Islet precursor cell (in vitro differentiated cells): ENCODE results near the gene C3orf20.
"Not testable (repeated sequence)": the region's sequence is repeated elsewhere in the genome, so short reads cannot be mapped to it uniquely, and the experiment has no call there.

ENCODE experiments used
- DNase-seq: peaks from one replicate; pipeline ENCODE4 v3.0.0-alpha.2; 2018

C3orf20 gene

GRCh38 chr3:14651440-14652251 is 23.3 kb upstream of the C3orf20 start, which contains the start of gene CCDC174:
Gene CCDC174 (plus strand): TSS chr3:14651762. CDS start chr3:14651837, 75 bp downstream.
- peak; percentile 98 for DNase-seq

GRCh38 chr3:14652360-14652907 is 22.5 kb upstream of the C3orf20 start:
- not testable (repeated sequence) for DNase-seq

DNA sequence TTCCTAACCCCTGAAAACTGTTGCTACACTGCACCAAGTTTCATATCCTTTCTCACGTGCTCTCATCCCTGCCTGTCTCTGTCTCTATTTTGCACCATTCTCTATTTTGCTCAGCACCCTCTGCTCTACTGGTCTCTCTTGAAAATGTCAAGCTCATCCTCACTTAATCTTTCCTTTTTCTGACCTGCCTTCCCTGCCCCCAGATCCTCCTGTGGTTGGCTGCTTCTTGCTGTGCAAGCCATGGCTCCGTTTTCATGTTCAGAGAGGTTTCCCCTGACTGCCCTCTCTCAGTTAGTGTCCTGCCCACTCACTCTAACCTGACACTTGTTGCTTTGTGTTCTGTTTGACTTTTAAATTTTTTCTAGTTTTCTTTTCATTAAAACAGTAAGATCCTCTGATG is 17.4 kb upstream of the C3orf20 start:
- no peak for DNase-seq

DNA sequence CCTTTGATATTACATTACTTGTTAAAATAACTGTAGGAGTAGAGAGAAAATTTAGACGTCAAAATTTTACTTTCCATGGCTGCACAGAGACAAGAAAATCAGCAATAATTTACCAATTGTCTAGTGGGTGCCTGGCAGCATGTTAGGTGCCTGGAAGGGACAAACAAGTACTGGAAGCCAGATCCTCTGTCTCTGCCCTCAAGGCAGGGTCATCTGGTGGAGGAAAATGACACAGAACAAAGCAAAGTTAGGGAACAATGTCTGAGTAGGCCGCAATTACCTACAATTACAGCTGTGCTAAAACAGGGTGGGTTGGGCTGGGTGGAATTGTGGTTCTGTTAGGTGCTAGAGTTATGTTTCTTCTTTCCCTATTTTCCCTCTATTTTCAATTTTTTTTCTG is 16.0 kb upstream of the C3orf20 start:
- peak; percentile 86 for DNase-seq

GRCh38 chr3:14660942-14661341 is 14.0 kb upstream of the C3orf20 start:
- no peak for DNase-seq

- DNase-seq: no peak
Observed at GRCh38 chr3:14663396-14664135, 11.4 kb upstream of the C3orf20 start.

GRCh38 chr3:14664170-14664569 is 10.8 kb upstream of the C3orf20 start:
- no peak for DNase-seq

- no peak for DNase-seq
Observed at GRCh38 chr3:14672588-14672987, 2.4 kb upstream of the C3orf20 start.

- no peak for DNase-seq
Observed at GRCh38 chr3:14676881-14677280, 1.9 kb downstream of the C3orf20 start.

- DNase-seq: no peak
Observed at GRCh38 chr3:14678015-14678503, 3.1 kb downstream of the C3orf20 start.

- no peak for DNase-seq
Observed at GRCh38 chr3:14680115-14680514, 5.2 kb downstream of the C3orf20 start.

DNA sequence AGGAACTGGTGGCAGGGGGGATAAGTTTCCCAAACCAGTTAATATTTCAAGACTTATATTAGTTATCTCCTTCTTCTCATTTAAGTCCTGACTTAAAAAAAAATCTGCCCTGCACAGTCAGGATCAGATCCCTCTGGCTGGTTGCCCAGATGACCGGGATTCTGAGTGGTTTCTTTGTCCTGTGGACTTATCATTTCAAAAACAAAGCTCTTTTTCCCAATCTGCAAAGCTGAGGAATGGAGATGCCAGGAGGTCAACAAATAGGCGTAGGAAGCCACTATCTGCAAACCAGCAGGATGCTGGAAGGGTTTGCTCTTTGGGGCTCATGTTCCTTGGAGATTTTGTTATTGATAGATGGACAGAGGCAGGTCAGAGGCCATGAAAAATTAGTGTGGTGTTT is 5.8 kb downstream of the C3orf20 start:
- no peak for DNase-seq

- DNase-seq: no peak
Observed at GRCh38 chr3:14684447-14684846, 9.5 kb downstream of the C3orf20 start.

GRCh38 chr3:14685179-14685578 is 10.2 kb downstream of the C3orf20 start:
- no peak for DNase-seq

DNA sequence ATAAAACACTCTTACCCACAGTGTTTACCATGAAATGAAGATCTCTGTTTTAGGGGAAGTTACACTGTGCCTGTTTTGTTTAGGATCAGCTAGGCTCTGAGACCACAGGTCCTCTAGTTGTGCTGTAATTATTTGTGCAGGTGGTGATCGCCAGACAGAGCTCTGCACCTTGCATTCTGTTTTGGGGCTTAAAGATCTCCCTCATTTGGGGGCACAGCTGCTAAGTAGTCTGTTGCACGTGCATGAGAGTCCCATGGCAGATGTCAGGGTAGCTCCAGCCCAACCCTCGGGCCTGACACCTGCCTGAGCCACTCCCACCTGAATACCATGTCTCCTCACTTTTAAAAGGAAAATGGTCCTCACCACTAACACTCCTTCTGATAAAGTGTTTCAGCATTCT is 12.4 kb downstream of the C3orf20 start:
- no peak for DNase-seq

GRCh38 chr3:14688525-14688924 is 13.6 kb downstream of the C3orf20 start:
- DNase-seq: no peak

DNA sequence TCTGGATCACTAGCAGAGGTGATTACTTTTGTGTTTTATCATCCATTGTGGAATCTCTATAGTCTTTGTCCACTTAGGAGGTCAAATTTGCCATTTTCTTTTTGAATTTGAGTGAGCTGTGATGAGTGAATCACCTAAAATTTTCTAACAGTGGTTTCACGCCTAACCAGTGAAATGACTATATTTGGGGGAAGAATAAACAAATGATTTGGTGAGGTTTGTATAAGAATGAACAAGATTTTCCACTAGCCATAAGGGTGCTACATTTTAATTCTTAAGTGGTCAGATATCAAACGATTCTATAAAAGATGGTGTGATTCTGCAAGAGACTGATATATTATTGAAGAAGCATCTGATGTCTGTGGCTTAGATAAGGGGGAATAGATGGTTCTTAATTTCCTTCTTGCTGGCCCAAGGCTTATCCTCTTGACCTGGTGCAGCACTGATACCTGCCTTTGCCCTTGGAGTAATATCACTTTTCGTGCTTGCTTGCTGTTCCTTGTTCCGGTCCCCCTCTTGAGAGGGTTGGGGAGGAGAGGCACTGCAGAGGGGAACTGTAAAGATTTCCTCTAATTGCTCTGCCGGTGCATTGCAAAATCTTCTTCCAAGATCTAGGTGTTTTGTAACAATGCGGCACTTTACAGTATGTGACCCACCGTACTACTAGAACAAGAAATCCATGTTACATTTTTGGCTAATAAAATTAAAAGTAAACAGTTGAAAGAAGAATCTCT is 14.5 kb downstream of the C3orf20 start:
- no peak for DNase-seq

DNA sequence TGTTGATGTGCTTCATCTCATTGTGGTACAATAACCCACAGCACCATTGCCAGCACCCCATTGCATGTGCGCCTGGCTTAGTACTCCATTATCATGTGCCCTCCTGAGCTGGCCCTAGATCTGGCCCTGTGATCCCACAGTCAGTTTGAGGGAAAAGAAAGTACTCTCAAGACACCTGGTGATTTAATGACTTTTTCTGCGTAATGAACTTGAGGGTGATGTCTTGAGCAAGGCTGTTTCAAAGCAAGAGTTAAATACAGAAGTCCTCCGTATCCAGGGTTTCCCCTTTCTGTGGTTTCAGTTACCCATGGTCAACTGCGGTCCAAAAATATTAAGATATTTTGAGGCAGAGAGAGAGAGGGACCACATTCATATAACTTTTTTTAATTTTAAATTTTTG is 16.3 kb downstream of the C3orf20 start:
- no peak for DNase-seq

GRCh38 chr3:14691719-14692118 is 16.8 kb downstream of the C3orf20 start:
- no peak for DNase-seq

DNA sequence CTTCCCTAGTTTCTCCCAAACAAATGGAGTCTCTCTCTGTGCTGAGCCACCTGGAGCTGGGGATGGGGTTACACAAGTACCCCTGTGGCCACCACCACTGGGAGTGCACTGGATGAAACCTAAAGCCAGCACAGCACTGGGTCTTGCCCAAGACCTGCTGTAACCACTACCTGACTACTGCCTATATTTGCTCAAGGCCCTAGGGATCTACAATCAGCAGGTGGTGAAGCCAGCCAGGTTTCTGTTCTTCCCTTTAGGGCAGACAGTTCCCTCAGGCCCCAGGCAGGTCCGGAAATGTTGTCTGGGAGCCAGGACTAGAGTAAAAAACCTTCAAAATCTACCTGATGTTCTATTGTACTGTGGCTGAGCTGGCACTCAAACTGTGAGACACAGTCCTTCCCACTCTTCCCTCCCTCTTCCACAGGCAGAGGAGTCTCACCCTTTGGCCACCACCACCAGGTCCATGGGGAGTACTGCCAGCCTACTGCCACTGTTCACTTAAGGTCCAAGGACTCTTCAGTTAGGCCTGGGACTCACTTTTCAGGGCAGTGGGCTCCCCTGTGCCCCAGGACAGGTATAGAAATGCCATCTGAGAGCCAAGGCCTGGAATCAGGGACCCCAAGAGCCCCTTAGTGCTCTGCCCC is 23.8 kb downstream of the C3orf20 start:
- DNase-seq: no peak

DNA sequence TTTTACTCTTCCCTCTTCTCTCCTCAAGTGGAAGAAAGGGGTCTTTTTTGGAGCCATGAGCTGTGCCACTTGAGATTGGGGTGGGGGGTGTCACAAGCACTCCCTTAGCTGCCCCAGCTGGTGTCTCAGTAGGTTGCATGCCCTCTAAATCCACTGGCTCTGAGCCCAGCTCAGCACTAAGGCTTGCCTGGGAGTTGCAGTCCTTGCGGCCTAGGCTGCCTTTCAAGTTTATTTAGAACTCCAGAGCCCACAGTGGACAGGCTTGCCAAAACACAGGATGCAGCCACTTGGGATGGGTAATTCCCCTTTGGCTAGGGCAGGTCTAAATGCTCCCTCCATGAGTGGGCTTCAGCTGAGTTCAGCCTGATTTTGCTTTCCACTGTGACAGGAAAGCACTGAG is 24.7 kb downstream of the C3orf20 start:
- DNase-seq: no peak

- DNase-seq: no peak
Observed at GRCh38 chr3:14700891-14701290, 25.9 kb downstream of the C3orf20 start.

DNA sequence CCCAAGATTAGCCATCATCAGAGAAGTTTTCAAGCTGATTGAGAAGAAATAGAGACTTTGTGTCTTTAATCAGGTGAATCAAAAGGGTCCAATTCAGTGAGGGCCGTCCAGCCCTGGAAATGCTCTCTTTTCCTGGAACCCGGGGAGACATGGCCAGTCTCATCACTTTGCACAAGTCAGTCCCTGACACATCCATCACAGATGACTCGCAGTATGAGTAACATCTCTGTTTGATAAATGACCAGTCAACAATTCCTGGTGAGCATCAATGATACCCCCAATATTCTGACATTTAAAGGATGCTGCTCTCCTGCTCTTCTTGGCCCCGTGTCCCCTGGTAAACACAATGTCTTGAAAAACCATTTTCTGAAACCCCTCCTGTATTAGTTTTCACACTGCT is 26.7 kb downstream of the C3orf20 start:
- DNase-seq: no peak
